Measurements from ENCODE around the gene CCDC93.

The CCDC93 gene

GRCh38 chr2:118053681-118054080, 39.8 kb upstream of the CCDC93 start:
- Histone ChIP-seq H2BK5ac (ENCODE audit: low read length) (no peak overlapping the region), H3K18ac (ENCODE audit: low read length) (no peak overlapping the region), H3K79me1 (ENCODE audit: low read length) (no peaks in the 10 kb centered on the region), H3K79me2 (ENCODE audit: control insufficient read depth, insufficient read depth, low read length) (no peaks in the 10 kb centered on the region), H3K4ac (ENCODE audit: low read depth, low read length) (no peak overlapping the region), H3K4me3 (ENCODE audit: low read length) (no peak overlapping the region), H3K4me1 (ENCODE audit: control insufficient read depth, low read depth, low read length) (peaks cover 11% of the 10 kb centered on the region), H2AK5ac (ENCODE audit: low read length) (no peak overlapping the region), H3K27ac (ENCODE audit: low read depth, low read length) (no peak overlapping the region), H3K9ac (ENCODE audit: low read length) (no peak overlapping the region), H3K56ac (ENCODE audit: low read length) (no peak overlapping the region), H3K36me3 (ENCODE audit: control insufficient read depth, insufficient read depth, low read length) (no peaks in the 10 kb centered on the region), H2BK120ac (ENCODE audit: low read depth, low read length) (no peak overlapping the region), H3K4me2 (ENCODE audit: low read length) (no peak overlapping the region), H3K27me3 (ENCODE audit: insufficient read depth, low read length, poor library complexity) (no peaks in the 10 kb centered on the region), H2BK15ac (replicated peaks; ENCODE audit: low read depth) (no peak overlapping the region), H3K23ac (ENCODE audit: low read length) (no peak overlapping the region), H4K8ac (ENCODE audit: low read depth, low read length) (no peak overlapping the region), H4K5ac (ENCODE audit: low read length) (no peak overlapping the region)
- no peak for DNase-seq
- no CpG with 5 or more reads among the region's 7 CpGs for WGBS (ENCODE audit: extremely low coverage, insufficient coverage, low lambda C conversion rate)

DNA sequence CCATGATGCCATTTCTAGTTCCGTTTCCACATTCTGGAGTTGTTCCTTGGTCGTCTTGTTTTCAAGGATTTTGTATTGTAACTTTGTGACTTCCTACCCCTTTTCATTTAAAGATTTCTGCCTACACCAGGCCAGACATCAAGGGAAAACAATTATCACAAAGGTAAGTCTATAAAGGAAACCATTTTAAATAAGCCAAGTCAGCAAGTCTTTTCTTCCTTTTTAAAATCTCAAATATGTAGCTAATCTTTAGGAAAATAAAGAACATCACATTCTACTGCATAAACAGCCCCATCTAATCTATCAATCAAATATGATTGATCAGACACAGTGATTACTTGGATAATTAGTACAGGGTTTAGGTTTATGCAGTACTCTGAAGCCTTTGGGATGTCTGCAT, 38.6 kb upstream of the CCDC93 start:
- no peaks in the 10 kb centered on the region for H3K36me3 ChIP-seq (ENCODE audit: control insufficient read depth, insufficient read depth, low read length)
- H3K56ac ChIP-seq (ENCODE audit: low read length): no peak overlapping the region
- WGBS (ENCODE audit: extremely low coverage, insufficient coverage, low lambda C conversion rate): no CpG with 5 or more reads among the region's 2 CpGs
- H3K4ac ChIP-seq (ENCODE audit: low read depth, low read length): no peak overlapping the region
- H4K5ac ChIP-seq (ENCODE audit: low read length): no peak overlapping the region
- no peak overlapping the region for H2AK5ac ChIP-seq (ENCODE audit: low read length)
- H3K4me3 ChIP-seq (ENCODE audit: low read length): no peak overlapping the region
- H4K8ac ChIP-seq (ENCODE audit: low read depth, low read length): no peak overlapping the region
- H3K4me1 ChIP-seq (ENCODE audit: control insufficient read depth, low read depth, low read length): peaks cover 11% of the 10 kb centered on the region
- no peaks in the 10 kb centered on the region for H3K27me3 ChIP-seq (ENCODE audit: insufficient read depth, low read length, poor library complexity)
- H2BK15ac ChIP-seq (replicated peaks; ENCODE audit: low read depth): no peak overlapping the region
- H3K79me2 ChIP-seq (ENCODE audit: control insufficient read depth, insufficient read depth, low read length): no peaks in the 10 kb centered on the region
- H3K79me1 ChIP-seq (ENCODE audit: low read length): no peaks in the 10 kb centered on the region
- no peak overlapping the region for H3K23ac ChIP-seq (ENCODE audit: low read length)
- H3K27ac ChIP-seq (ENCODE audit: low read depth, low read length): no peak overlapping the region
- no peak overlapping the region for H3K9ac ChIP-seq (ENCODE audit: low read length)
- DNase-seq: no peak
- H3K4me2 ChIP-seq (ENCODE audit: low read length): no peak overlapping the region
- H2BK5ac ChIP-seq (ENCODE audit: low read length): no peak overlapping the region
- H2BK120ac ChIP-seq (ENCODE audit: low read depth, low read length): no peak overlapping the region
- no peak overlapping the region for H3K18ac ChIP-seq (ENCODE audit: low read length)

GRCh38 chr2:118051826-118052358, 38.0 kb upstream of the CCDC93 start:
- no peak overlapping the region for H3K18ac ChIP-seq (ENCODE audit: low read length)
- H3K27ac ChIP-seq (ENCODE audit: low read depth, low read length): no peak overlapping the region
- H3K79me2 ChIP-seq (ENCODE audit: control insufficient read depth, insufficient read depth, low read length): no peaks in the 10 kb centered on the region
- H3K4me2 ChIP-seq (ENCODE audit: low read length): no peak overlapping the region
- H2BK15ac ChIP-seq (replicated peaks; ENCODE audit: low read depth): no peak overlapping the region
- H3K56ac ChIP-seq (ENCODE audit: low read length): no peak overlapping the region
- no CpG with 5 or more reads among the region's 3 CpGs for WGBS (ENCODE audit: extremely low coverage, insufficient coverage, low lambda C conversion rate)
- H3K36me3 ChIP-seq (ENCODE audit: control insufficient read depth, insufficient read depth, low read length): no peaks in the 10 kb centered on the region
- H4K8ac ChIP-seq (ENCODE audit: low read depth, low read length): no peak overlapping the region
- peaks cover 11% of the 10 kb centered on the region for H3K4me1 ChIP-seq (ENCODE audit: control insufficient read depth, low read depth, low read length)
- no peaks in the 10 kb centered on the region for H3K27me3 ChIP-seq (ENCODE audit: insufficient read depth, low read length, poor library complexity)
- no peak overlapping the region for H3K4ac ChIP-seq (ENCODE audit: low read depth, low read length)
- no peak overlapping the region for H3K23ac ChIP-seq (ENCODE audit: low read length)
- no peak overlapping the region for H3K4me3 ChIP-seq (ENCODE audit: low read length)
- H3K9ac ChIP-seq (ENCODE audit: low read length): no peak overlapping the region
- DNase-seq: no peak
- no peaks in the 10 kb centered on the region for H3K79me1 ChIP-seq (ENCODE audit: low read length)
- no peak overlapping the region for H4K5ac ChIP-seq (ENCODE audit: low read length)
- H2BK5ac ChIP-seq (ENCODE audit: low read length): no peak overlapping the region
- H2BK120ac ChIP-seq (ENCODE audit: low read depth, low read length): no peak overlapping the region
- no peak overlapping the region for H2AK5ac ChIP-seq (ENCODE audit: low read length)

DNA sequence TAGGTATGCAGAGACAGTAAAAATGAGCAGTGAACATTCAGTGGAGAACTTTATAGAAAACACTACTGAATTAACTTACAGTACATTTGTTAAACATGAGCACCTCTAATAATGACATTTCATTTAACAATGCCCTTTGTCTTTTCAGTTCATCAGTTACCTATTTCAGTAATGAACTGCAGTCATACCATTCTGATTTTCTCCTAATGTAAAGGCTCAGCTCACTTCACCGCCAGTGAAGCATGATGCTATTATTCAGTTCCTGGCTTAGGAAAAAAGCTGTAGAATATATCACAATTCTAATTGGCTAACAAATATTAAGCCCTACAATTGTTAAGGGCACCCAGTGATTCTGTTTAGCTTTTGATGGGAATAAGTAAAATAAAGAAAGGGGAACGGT, 37.1 kb upstream of the CCDC93 start:
- H3K4ac ChIP-seq (ENCODE audit: low read depth, low read length): no peak overlapping the region
- peaks cover 6% of the 10 kb centered on the region for H3K4me1 ChIP-seq (ENCODE audit: control insufficient read depth, low read depth, low read length)
- H3K27me3 ChIP-seq (ENCODE audit: insufficient read depth, low read length, poor library complexity): no peaks in the 10 kb centered on the region
- no peak overlapping the region for H4K8ac ChIP-seq (ENCODE audit: low read depth, low read length)
- no peak overlapping the region for H3K4me2 ChIP-seq (ENCODE audit: low read length)
- 100% methylated on average over 1 of the region's 2 CpGs for WGBS (ENCODE audit: extremely low coverage, insufficient coverage, low lambda C conversion rate)
- no peak overlapping the region for H3K4me3 ChIP-seq (ENCODE audit: low read length)
- no peak for DNase-seq
- no peak overlapping the region for H2BK15ac ChIP-seq (replicated peaks; ENCODE audit: low read depth)
- no peak overlapping the region for H3K18ac ChIP-seq (ENCODE audit: low read length)
- H3K9ac ChIP-seq (ENCODE audit: low read length): no peak overlapping the region
- H3K56ac ChIP-seq (ENCODE audit: low read length): no peak overlapping the region
- no peaks in the 10 kb centered on the region for H3K79me1 ChIP-seq (ENCODE audit: low read length)
- no peak overlapping the region for H2BK120ac ChIP-seq (ENCODE audit: low read depth, low read length)
- H3K23ac ChIP-seq (ENCODE audit: low read length): no peak overlapping the region
- H3K36me3 ChIP-seq (ENCODE audit: control insufficient read depth, insufficient read depth, low read length): no peaks in the 10 kb centered on the region
- H3K79me2 ChIP-seq (ENCODE audit: control insufficient read depth, insufficient read depth, low read length): no peaks in the 10 kb centered on the region
- no peak overlapping the region for H4K5ac ChIP-seq (ENCODE audit: low read length)
- H2BK5ac ChIP-seq (ENCODE audit: low read length): no peak overlapping the region
- H2AK5ac ChIP-seq (ENCODE audit: low read length): no peak overlapping the region
- H3K27ac ChIP-seq (ENCODE audit: low read depth, low read length): no peak overlapping the region

DNA sequence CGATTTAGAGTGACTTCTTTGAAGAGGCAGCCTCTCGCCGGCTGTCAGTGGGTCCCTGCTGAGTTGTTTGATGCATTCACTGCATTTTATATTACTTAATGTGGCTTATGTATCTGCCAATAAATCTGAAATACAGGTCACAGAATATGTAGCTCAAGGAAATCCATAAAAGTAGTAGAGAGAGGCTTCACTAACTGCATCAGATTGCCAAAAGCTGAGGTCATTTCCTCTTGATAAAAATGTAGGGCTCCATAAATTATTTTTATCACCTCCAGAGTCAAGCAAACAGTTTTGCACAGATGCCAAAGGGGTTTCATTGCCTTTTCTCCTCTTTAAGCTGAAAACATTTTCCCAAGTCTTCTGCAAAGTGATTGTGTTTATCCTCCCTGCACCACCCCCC, 36.5 kb upstream of the CCDC93 start:
- Histone ChIP-seq H3K4me2 (ENCODE audit: low read length) (no peak overlapping the region), H2BK15ac (replicated peaks; ENCODE audit: low read depth) (no peak overlapping the region), H2BK120ac (ENCODE audit: low read depth, low read length) (no peak overlapping the region), H3K79me2 (ENCODE audit: control insufficient read depth, insufficient read depth, low read length) (no peaks in the 10 kb centered on the region), H3K18ac (ENCODE audit: low read length) (no peak overlapping the region), H3K4me1 (ENCODE audit: control insufficient read depth, low read depth, low read length) (peaks cover 3% of the 10 kb centered on the region), H2AK5ac (ENCODE audit: low read length) (no peak overlapping the region), H3K56ac (ENCODE audit: low read length) (no peak overlapping the region), H4K8ac (ENCODE audit: low read depth, low read length) (no peak overlapping the region), H3K27me3 (ENCODE audit: insufficient read depth, low read length, poor library complexity) (no peaks in the 10 kb centered on the region), H3K27ac (ENCODE audit: low read depth, low read length) (no peak overlapping the region), H3K9ac (ENCODE audit: low read length) (no peak overlapping the region), H3K79me1 (ENCODE audit: low read length) (no peaks in the 10 kb centered on the region), H4K5ac (ENCODE audit: low read length) (no peak overlapping the region), H3K4me3 (ENCODE audit: low read length) (no peak overlapping the region), H3K4ac (ENCODE audit: low read depth, low read length) (no peak overlapping the region), H2BK5ac (ENCODE audit: low read length) (no peak overlapping the region), H3K23ac (ENCODE audit: low read length) (no peak overlapping the region), H3K36me3 (ENCODE audit: control insufficient read depth, insufficient read depth, low read length) (no peaks in the 10 kb centered on the region)
- no peak for DNase-seq
- no CpG with 5 or more reads among the region's 3 CpGs for WGBS (ENCODE audit: extremely low coverage, insufficient coverage, low lambda C conversion rate)

GRCh38 chr2:118049816-118050140, 35.9 kb upstream of the CCDC93 start:
- Histone ChIP-seq H2AK5ac (ENCODE audit: low read length) (no peak overlapping the region), H3K79me2 (ENCODE audit: control insufficient read depth, insufficient read depth, low read length) (no peaks in the 10 kb centered on the region), H3K27me3 (ENCODE audit: insufficient read depth, low read length, poor library complexity) (no peaks in the 10 kb centered on the region), H3K56ac (ENCODE audit: low read length) (no peak overlapping the region), H3K9ac (ENCODE audit: low read length) (no peak overlapping the region), H3K79me1 (ENCODE audit: low read length) (no peaks in the 10 kb centered on the region), H3K4me3 (ENCODE audit: low read length) (no peak overlapping the region), H3K4me1 (ENCODE audit: control insufficient read depth, low read depth, low read length) (peaks cover 3% of the 10 kb centered on the region), H3K4me2 (ENCODE audit: low read length) (no peak overlapping the region), H3K4ac (ENCODE audit: low read depth, low read length) (no peak overlapping the region), H3K27ac (ENCODE audit: low read depth, low read length) (no peak overlapping the region), H2BK15ac (replicated peaks; ENCODE audit: low read depth) (no peak overlapping the region), H3K23ac (ENCODE audit: low read length) (no peak overlapping the region), H4K8ac (ENCODE audit: low read depth, low read length) (no peak overlapping the region), H3K18ac (ENCODE audit: low read length) (no peak overlapping the region), H4K5ac (ENCODE audit: low read length) (no peak overlapping the region), H2BK5ac (ENCODE audit: low read length) (no peak overlapping the region), H2BK120ac (ENCODE audit: low read depth, low read length) (no peak overlapping the region), H3K36me3 (ENCODE audit: control insufficient read depth, insufficient read depth, low read length) (no peaks in the 10 kb centered on the region)
- no peak for DNase-seq
